PC-9 (cell line): Measurements from ENCODE around the gene RPS19BP1.
"Not testable (repeated sequence)": the region's sequence is repeated elsewhere in the genome, so short reads cannot be mapped to it uniquely, and the experiment has no call there.

Experiments
- CTCF ChIP-seq: fragments of 200-600 bp; sonication (generic); conservative IDR thresholded peaks from 2 replicates; pipeline ENCODE4 v1.6.1; 2017; ENCODE audit warnings: mixed run types, antibody characterized with exemption, mild to moderate bottlenecking, moderate library complexity
- EZH2 ChIP-seq: fragments of 200-600 bp; sonication (generic); IDR thresholded peaks from 2 replicates; pipeline ENCODE4 v1.8.0; 2017; ENCODE audit warnings: antibody characterized with exemption, low read depth

- TF ChIP-seq CTCF, EZH2: not testable (repeated sequence)
Measured at GRCh38 chr22:39522091-39522490, 10.5 kb downstream of the RPS19BP1 start.
